Duodenal mucosa (tissue), 2 donors: ENCODE measurements around the gene PLEKHG5.

Experiments used
- H3K27ac ChIP-seq: one replicate; pipeline ENCODE4 v1.7.0; 2013; ENCODE audit warnings: low read depth, low read length
- H3K27me3 ChIP-seq, 2 donors: one replicate each; pipeline ENCODE4 v1.7.0; 2013; ENCODE audit warnings: low read length in 2 of 2, control low read depth in 1 of 2; ENCODE audit not compliant: insufficient read depth in 2 of 2, control insufficient read depth in 1 of 2
- H3K36me3 ChIP-seq, 2 donors: one replicate each; pipeline ENCODE4 v1.7.0; 2013; ENCODE audit warnings: low read length in 2 of 2, control low read depth in 1 of 2; ENCODE audit not compliant: insufficient read depth in 2 of 2, control insufficient read depth in 1 of 2
- H3K4me1 ChIP-seq, 2 donors: one replicate each; pipeline ENCODE4 v1.7.0; 2013; ENCODE audit warnings: low read length in 2 of 2, control low read depth in 1 of 2; ENCODE audit not compliant: insufficient read depth in 2 of 2, control insufficient read depth in 1 of 2
- H3K4me3 ChIP-seq, 2 donors: one replicate each; pipeline ENCODE4 v1.7.0; 2013; ENCODE audit warnings: low read length in 2 of 2, low read depth in 1 of 2
- H3K9ac ChIP-seq, 2 donors: one replicate each; pipeline ENCODE4 v1.7.0; 2013; ENCODE audit warnings: low read length in 2 of 2, low read depth in 1 of 2
- H3K9me3 ChIP-seq, 2 donors: one replicate each; pipeline ENCODE4 v1.7.0; 2013; ENCODE audit warnings: low read length in 2 of 2, control low read depth in 1 of 2; ENCODE audit not compliant: control insufficient read depth in 1 of 2

PLEKHG5 gene

GRCh38 chr1:6491480-6491962 is at the start of gene PLEKHG5:
Gene PLEKHG5, minus strand, starts transcription at chr1:6491667. Its CDS starts 14,096 bp downstream, at chr1:6477571.
- H3K36me3 ChIP-seq = no peaks in the 10 kb centered on the region
- peaks cover 8 to 12% of the 10 kb centered on the region in 2 donors for H3K27me3 ChIP-seq
- no peaks in the 10 kb centered on the region for H3K9me3 ChIP-seq
- peaks cover 7 to 23% of the 10 kb centered on the region in 2 donors for H3K4me1 ChIP-seq
- H3K9ac ChIP-seq = peak within 1 kb of the TSS; percentile 60 to 69
- no peak within 1 kb of the TSS for H3K27ac ChIP-seq
- peak within 1 kb of the TSS; percentile 80 to 82 for H3K4me3 ChIP-seq

GRCh38 chr1:6538956-6539355 is 47.5 kb upstream of the PLEKHG5 start:
- Histone ChIP-seq H3K36me3 (peaks cover 6 to 46% of the 10 kb centered on the region in 2 donors), H3K27ac (no peak overlapping the region), H3K4me1 (peaks cover 0 to 2% of the 10 kb centered on the region in 2 donors), H3K4me3 (no peak overlapping the region), H3K27me3 (no peaks in the 10 kb centered on the region), H3K9ac (no peak overlapping the region), H3K9me3 (no peaks in the 10 kb centered on the region)

GRCh38 chr1:6536291-6536690 is 44.8 kb upstream of the PLEKHG5 start:
- Histone ChIP-seq H3K9ac (no peak overlapping the region), H3K27ac (no peak overlapping the region), H3K4me3 (no peak overlapping the region), H3K9me3 (no peaks in the 10 kb centered on the region), H3K27me3 (no peaks in the 10 kb centered on the region), H3K36me3 (peaks cover 25 to 54% of the 10 kb centered on the region in 2 donors), H3K4me1 (peaks cover 0 to 2% of the 10 kb centered on the region in 2 donors)

GRCh38 chr1:6535214-6535613 is 43.7 kb upstream of the PLEKHG5 start:
- H3K36me3 ChIP-seq = peaks cover 30 to 50% of the 10 kb centered on the region in 2 donors
- H3K4me1 ChIP-seq = peaks cover 0 to 2% of the 10 kb centered on the region in 2 donors
- no peaks in the 10 kb centered on the region for H3K9me3 ChIP-seq
- H3K9ac ChIP-seq = peak overlapping the region in 1 of 2 donors; percentile 39
- no peak overlapping the region for H3K4me3 ChIP-seq
- H3K27me3 ChIP-seq = no peaks in the 10 kb centered on the region
- no peak overlapping the region for H3K27ac ChIP-seq

- peaks cover 0 to 2% of the 10 kb centered on the region in 2 donors for H3K4me1 ChIP-seq
- H3K27ac ChIP-seq = no peak overlapping the region
- peaks cover 30 to 50% of the 10 kb centered on the region in 2 donors for H3K36me3 ChIP-seq
- H3K9me3 ChIP-seq = no peaks in the 10 kb centered on the region
- no peaks in the 10 kb centered on the region for H3K27me3 ChIP-seq
- H3K4me3 ChIP-seq = no peak overlapping the region
- H3K9ac ChIP-seq = no peak overlapping the region
These were observed 42.9 kb upstream of the PLEKHG5 start for GRCh38 chr1:6534248-6534822.

GRCh38 chr1:6531996-6532395 is 40.5 kb upstream of the PLEKHG5 start:
- Histone ChIP-seq H3K9me3 (no peaks in the 10 kb centered on the region), H3K4me1 (peaks cover 0 to 2% of the 10 kb centered on the region in 2 donors), H3K27ac (no peak overlapping the region), H3K27me3 (no peaks in the 10 kb centered on the region), H3K36me3 (peaks cover 42 to 62% of the 10 kb centered on the region in 2 donors), H3K9ac (no peak overlapping the region), H3K4me3 (no peak overlapping the region)

- H3K4me3 ChIP-seq = no peak overlapping the region
- H3K36me3 ChIP-seq = peaks cover 50 to 65% of the 10 kb centered on the region in 2 donors
- H3K4me1 ChIP-seq = peaks cover 0 to 2% of the 10 kb centered on the region in 2 donors
- no peak overlapping the region for H3K27ac ChIP-seq
- H3K9me3 ChIP-seq = no peaks in the 10 kb centered on the region
- no peak overlapping the region for H3K9ac ChIP-seq
- H3K27me3 ChIP-seq = no peaks in the 10 kb centered on the region
These were observed 39.2 kb upstream of the PLEKHG5 start for GRCh38 chr1:6530504-6531160.

- no peaks in the 10 kb centered on the region for H3K27me3 ChIP-seq
- peaks cover 50 to 61% of the 10 kb centered on the region in 2 donors for H3K36me3 ChIP-seq
- H3K4me3 ChIP-seq = no peak overlapping the region
- H3K4me1 ChIP-seq = no peaks in the 10 kb centered on the region
- no peaks in the 10 kb centered on the region for H3K9me3 ChIP-seq
- H3K27ac ChIP-seq = no peak overlapping the region
- no peak overlapping the region for H3K9ac ChIP-seq
These were observed 37.0 kb upstream of the PLEKHG5 start for GRCh38 chr1:6528492-6528891.

- peaks cover 31 to 39% of the 10 kb centered on the region in 2 donors for H3K36me3 ChIP-seq
- H3K4me1 ChIP-seq = no peaks in the 10 kb centered on the region
- H3K27ac ChIP-seq = no peak overlapping the region
- H3K9ac ChIP-seq = no peak overlapping the region
- no peak overlapping the region for H3K4me3 ChIP-seq
- no peaks in the 10 kb centered on the region for H3K9me3 ChIP-seq
- no peaks in the 10 kb centered on the region for H3K27me3 ChIP-seq
These were observed 34.8 kb upstream of the PLEKHG5 start for GRCh38 chr1:6526316-6526715.

GRCh38 chr1:6523566-6523965 is 32.1 kb upstream of the PLEKHG5 start:
- no peak overlapping the region for H3K9ac ChIP-seq
- H3K27me3 ChIP-seq = no peaks in the 10 kb centered on the region
- H3K27ac ChIP-seq = no peak overlapping the region
- peaks cover 22 to 25% of the 10 kb centered on the region in 2 donors for H3K36me3 ChIP-seq
- no peaks in the 10 kb centered on the region for H3K4me1 ChIP-seq
- H3K9me3 ChIP-seq = no peaks in the 10 kb centered on the region
- H3K4me3 ChIP-seq = no peak overlapping the region
